Right lobe of liver (tissue), 6 donors: ENCODE results near the gene TMEM140. TPM values are rescaled to one million over a fixed set of nuclear protein-coding genes. Genes with fewer than 3 reads are reported as not detected.
A peak's percentile ranks its signal among the peaks of the same experiment; 100 is the strongest.

Experiments used
- ATAC-seq, 4 donors: fragments of 200-7000 bp; cut with Tn5 transposase; one replicate each; pipeline ENCODE4 v1.9.1; 2020; ENCODE audit warnings: mild to moderate bottlenecking in 4 of 4, moderate library complexity in 4 of 4
- DNase-seq, 3 donors: peaks; one replicate each; pipeline ENCODE4 v3.0.0-alpha.2; 2020
- H3K27ac ChIP-seq, 3 donors: fragments of 200-600 bp; one replicate each; pipeline ENCODE4 v1.8.0; 2022
- H3K27me3 ChIP-seq, 2 donors: fragments of 200-600 bp; one replicate each; pipeline ENCODE4 v1.8.0; 2022
- H3K36me3 ChIP-seq, 4 donors: fragments of 200-600 bp; sonication (generic) in 1 of 4; one replicate each; pipeline versions ENCODE4 v1.5.1 to v1.8.0; 2017 to 2022; ENCODE audit warnings: control low read depth in 1 of 4
- H3K4me1 ChIP-seq, 4 donors: fragments of 200-600 bp; sonication (generic) in 1 of 4; one replicate each; pipeline versions ENCODE4 v1.5.1 to v1.8.0; 2017 to 2022; ENCODE audit warnings: control low read depth in 1 of 4
- H3K4me3 ChIP-seq, 3 donors: fragments of 200-600 bp; one replicate each; pipeline ENCODE4 v1.8.0; 2022
- H3K9me3 ChIP-seq, 4 donors: fragments of 200-600 bp; sonication (generic) in 1 of 4; one replicate each; pipeline versions ENCODE4 v1.5.1 to v1.8.0; 2017 to 2022; ENCODE audit warnings: control low read depth in 1 of 4
- CTCF ChIP-seq, 4 donors: fragments of 200-600 bp in 3 of 4; fragments of 450-650 bp in 1 of 4; IDR thresholded peaks; one replicate each; pipeline versions ENCODE4 v1.5.1 to v1.8.0; 2016 to 2022; ENCODE audit warnings: antibody characterized with exemption in 4 of 4, mild to moderate bottlenecking in 2 of 4
- POLR2A ChIP-seq: fragments of 450-650 bp; IDR thresholded peaks from one replicate; pipeline ENCODE4 v1.6.1; 2017; ENCODE audit warnings: antibody characterized with exemption, mild to moderate bottlenecking
- WGBS: methylation state at CpG from one replicate; pipeline ENCODE4 v1.1.6; 2018; ENCODE audit warnings: low coverage, low lambda C conversion rate; ENCODE audit not compliant: insufficient coverage; ENCODE audit errors: missing lambda C conversion rate; 5-methylcytosine and 5-hydroxymethylcytosine counted together
- intact Hi-C, 2 donors: fragments of 100-400 bp; cut with DNase I; formaldehyde crosslinking; loops; one replicate each; pipeline versions ENCODE4 v1.11.2 to v1.14.1; 2022
- total RNA-seq, 6 experiments: library from RNA; depleted of rRNA in 2 of 6; stranded (reverse); fragments of >200 nt in 2 of 6; fragmentation: NEBNext Ultra II Directional in 3 of 6; extraction: Animal tissue kit (Norgen Biotek cat#: 25700) in 3 of 6; gene quantifications; one replicate each; pipeline versions ENCODE4 v1.1.0 to v1.2.4, GENCODE V29; 2016 to 2023
- donor health status: DM: no; HTN: yes; CAD: no.
- donor health status: DM: no; HTN: no; CAD: no.
- donor health status: DM: no; HTN: no; CAD: no.
- donor health status: DM: no; HTN: yes; CAD: no.
- donor health status: DM: no; HTN: yes; CAD: no.

TMEM140 gene
- total RNA-seq, 6 experiments from 2014 or later: 31.2 to 58.9 (median 37.4) TPM

- Histone ChIP-seq H3K27ac (no peak overlapping the region), H3K27me3 (no peaks in the 10 kb centered on the region), H3K4me3 (no peak overlapping the region), H3K9me3 (no peaks in the 10 kb centered on the region), H3K36me3 (peaks cover 4 to 63% (median 21%) of the 10 kb centered on the region in 4 donors), H3K4me1 (peaks cover 0 to 6% (median 0%) of the 10 kb centered on the region in 4 donors)
- no peak for ATAC-seq
- WGBS: 92% methylated on average over 4 of the region's 4 CpGs
- no peak for TF ChIP-seq POLR2A
- TF ChIP-seq CTCF (IDR thresholded peaks at IDR 0.05): no peak
- DNase-seq: no peak
- intact Hi-C loops: no loop called here
Observed at GRCh38 chr7:135189961-135190360, 42.1 kb downstream of the TMEM140 start.

GRCh38 chr7:135190703-135191102, 42.8 kb downstream of the TMEM140 start:
- Histone ChIP-seq H3K27me3 (no peaks in the 10 kb centered on the region), H3K4me1 (peaks cover 0 to 6% (median 0%) of the 10 kb centered on the region in 4 donors), H3K27ac (no peak overlapping the region), H3K9me3 (no peaks in the 10 kb centered on the region), H3K4me3 (no peak overlapping the region), H3K36me3 (peaks cover 5 to 63% (median 19%) of the 10 kb centered on the region in 4 donors)
- intact Hi-C loops: no loop called here
- TF ChIP-seq POLR2A (no peak), CTCF (IDR thresholded peaks at IDR 0.05) (no peak)
- ATAC-seq: no peak
- DNase-seq: no peak

- Histone ChIP-seq H3K4me1 (peaks cover 0 to 6% (median 0%) of the 10 kb centered on the region in 4 donors), H3K9me3 (no peaks in the 10 kb centered on the region), H3K36me3 (peaks cover 5 to 66% (median 9%) of the 10 kb centered on the region in 4 donors), H3K4me3 (no peak overlapping the region), H3K27me3 (no peaks in the 10 kb centered on the region), H3K27ac (no peak overlapping the region)
- DNase-seq: no peak
- no peak for TF ChIP-seq CTCF (IDR thresholded peaks at IDR 0.05)
- intact Hi-C loops: no loop called here
- ATAC-seq: no peak
- WGBS: no CpG with 5 or more reads among the region's 11 CpGs
Observed at GRCh38 chr7:135192914-135193536, 45.2 kb downstream of the TMEM140 start.

- DNase-seq: no peak
- Histone ChIP-seq H3K27me3 (no peaks in the 10 kb centered on the region), H3K4me3 (no peak overlapping the region), H3K27ac (no peak overlapping the region), H3K4me1 (peaks cover 0 to 6% (median 0%) of the 10 kb centered on the region in 4 donors), H3K36me3 (peaks cover 5 to 65% (median 6%) of the 10 kb centered on the region in 4 donors), H3K9me3 (no peaks in the 10 kb centered on the region)
- 71% methylated on average over 5 of the region's 10 CpGs for WGBS
- intact Hi-C loops: no loop called here
- peak in 1 of 4 donors; percentile 15 for ATAC-seq
- TF ChIP-seq POLR2A (no peak), CTCF (IDR thresholded peaks at IDR 0.05) (no peak)
Observed at GRCh38 chr7:135193615-135194081, 45.8 kb downstream of the TMEM140 start.
